K562 (cell line): Measurements from ENCODE around the gene BBOX1. TPM values are rescaled to one million over a fixed set of nuclear protein-coding genes. Genes with fewer than 3 reads are reported as not detected.

Experiments used
- ATAC-seq: fragments of 200-7000 bp; cut with Tn5 transposase; 3 replicates; pipeline ENCODE4 v1.9.1; 2020; ENCODE audit warnings: moderate library complexity
- BruUV-seq: library from RNA; stranded (reverse); fragments of 400-500 nt; replicated peaks from 2 replicates; lab custom pipeline; 2021; lab: Mats Ljungman, UMichigan
- CTCF ChIA-PET: fragments of 300-600 bp; formaldehyde crosslinking; extraction: SDS; loops from one replicate; lab custom pipeline; 2021; ENCODE audit warnings: low intra/inter-chr PET ratio; lab: Yijun Ruan, JAX
- POLR2A ChIA-PET: fragments of 300-600, 350-650 bp; sonication (Branson Sonifier 250); formaldehyde crosslinking; extraction: SDS; loops from one replicate; lab custom pipeline; 2021; ENCODE audit warnings: antibody characterized with exemption, inconsistent platforms; lab: Yijun Ruan, JAX
- DNase-seq, 4 experiments: peaks; one replicate each; pipeline versions ENCODE4 v3.0.0 to v3.0.0-alpha.2; 2011 to 2018; ENCODE audit warnings: low spot score in 3 of 4, mixed read lengths in 3 of 4; ENCODE audit errors: extremely low read depth in 1 of 4
- FAIRE-seq: peaks from 2 replicates; lab custom pipeline; 2011; peaks lifted over from hg19 to GRCh38; lab: Jason Lieb, UNC
- H2AFZ ChIP-seq: 2 replicates; pipeline ENCODE4 v1.6.0; 2011; ENCODE audit warnings: low read depth, low read length, control low read depth, inconsistent platforms
- H3K27ac ChIP-seq: fragments of 200-600 bp; 3 replicates; pipeline ENCODE4 v1.8.0; 2011; ENCODE audit warnings: low read depth, mild to moderate bottlenecking, control low read depth, inconsistent platforms, low read length, moderate library complexity, mixed read lengths; ENCODE audit errors: extremely low read depth
- H3K27me3 ChIP-seq, 2 experiments: fragments of 300-600 bp in 1 of 2; 2 replicates in 1 of 2; 3 replicates in 1 of 2; pipeline versions ENCODE4 v1.6.0 to v1.8.0; 2011; ENCODE audit warnings: inconsistent platforms in 2 of 2, low read length in 2 of 2, mild to moderate bottlenecking in 1 of 2, mixed read lengths in 1 of 2, moderate library complexity in 1 of 2; ENCODE audit not compliant: control insufficient read depth in 2 of 2, insufficient read depth in 2 of 2
- H3K36me3 ChIP-seq: fragments of 300-600 bp; 3 replicates; pipeline ENCODE4 v1.8.0; 2011; ENCODE audit warnings: mild to moderate bottlenecking, low read length, inconsistent platforms; ENCODE audit not compliant: control insufficient read depth, insufficient read depth
- H3K4me1 ChIP-seq, 2 experiments: fragments of 200-600 bp in 1 of 2; replicated peaks in 1 of 2; 2 replicates in 1 of 2; 3 replicates in 1 of 2; pipeline versions ENCODE4 v1.5.1 to v1.8.0; 2011; ENCODE audit warnings: inconsistent platforms in 2 of 2, low read length in 2 of 2, mild to moderate bottlenecking in 1 of 2, mixed read lengths in 1 of 2, moderate library complexity in 1 of 2; ENCODE audit not compliant: control insufficient read depth in 2 of 2, insufficient read depth in 2 of 2
- H3K4me2 ChIP-seq: 2 replicates; pipeline ENCODE4 v1.6.1; 2011; ENCODE audit warnings: low read length, control low read depth, inconsistent platforms, mixed read lengths; ENCODE audit not compliant: insufficient read depth
- H3K4me3 ChIP-seq: fragments of 200-600 bp; sonication (generic), shearing (Covaris generic); 2 replicates; pipeline ENCODE4 v1.5.1; 2016; ENCODE audit warnings: control low read depth, inconsistent platforms
- H3K79me2 ChIP-seq: fragments of 200-600 bp; 3 replicates; pipeline ENCODE4 v1.8.0; 2011; ENCODE audit warnings: low read length, inconsistent platforms; ENCODE audit not compliant: control insufficient read depth, insufficient read depth
- H3K9ac ChIP-seq, 2 experiments: 2 replicates each; pipeline versions ENCODE4 v1.6.0 to v1.6.1; 2011; ENCODE audit warnings: low read depth in 2 of 2, low read length in 2 of 2, control low read depth in 1 of 2, inconsistent platforms in 1 of 2, mild to moderate bottlenecking in 1 of 2, mixed read lengths in 1 of 2; ENCODE audit not compliant: insufficient read depth in 1 of 2
- H3K9me1 ChIP-seq: one replicate; pipeline ENCODE4 v1.6.0; 2011; ENCODE audit warnings: inconsistent platforms, mild to moderate bottlenecking, low read length, moderate library complexity; ENCODE audit not compliant: control insufficient read depth, insufficient read depth
- H3K9me3 ChIP-seq: replicated peaks from 2 replicates; pipeline ENCODE4 v1.5.1; 2011; ENCODE audit warnings: low read depth, low read length, inconsistent platforms; ENCODE audit not compliant: control insufficient read depth, insufficient read depth
- H4K20me1 ChIP-seq: replicated peaks from 2 replicates; pipeline ENCODE4 v1.6.1; 2011; ENCODE audit warnings: low read length, inconsistent platforms, mixed read lengths; ENCODE audit not compliant: control insufficient read depth, insufficient read depth
- BMI1 ChIP-seq: fragments of 150-350 bp; IDR thresholded peaks from 2 replicates; pipeline ENCODE4 v1.6.1; 2014; ENCODE audit warnings: low read length
- CBX5 ChIP-seq: IDR thresholded peaks from 2 replicates; pipeline ENCODE4 v1.6.1; 2014; ENCODE audit warnings: low read depth, borderline replicate concordance
- CCAR2 ChIP-seq: fragments of 200-400 bp; formaldehyde crosslinking; IDR thresholded peaks from 2 replicates; pipeline ENCODE4 v1.6.1; 2017; ENCODE audit warnings: mild to moderate bottlenecking, low read depth, low read length
- CHD4 ChIP-seq: fragments of 200-600 bp; sonication (generic); IDR thresholded peaks from 3 replicates; pipeline ENCODE4 v1.6.1; 2012; ENCODE audit warnings: low read depth, mild to moderate bottlenecking, mixed read lengths, low read length, inconsistent platforms; ENCODE audit not compliant: insufficient read depth, insufficient replicate concordance, poor library complexity, severe bottlenecking
- HNRNPL ChIP-seq: fragments of 200-400 bp; formaldehyde crosslinking; IDR thresholded peaks from 2 replicates; pipeline ENCODE4 v1.6.1; 2017; ENCODE audit warnings: low read depth, mild to moderate bottlenecking, low read length
- MEF2A ChIP-seq: IDR thresholded peaks from 2 replicates; pipeline ENCODE4 v1.6.1; 2011; ENCODE audit warnings: low read depth, mild to moderate bottlenecking, low read length, moderate library complexity; ENCODE audit not compliant: control insufficient read depth
- NCOA4 ChIP-seq: fragments of 450-650 bp; IDR thresholded peaks from 2 replicates; pipeline ENCODE4 v1.6.1; 2018; ENCODE audit warnings: mild to moderate bottlenecking; ENCODE audit not compliant: partially characterized antibody
- NELFE ChIP-seq: IDR thresholded peaks from 2 replicates; pipeline ENCODE4 v1.6.1; 2011; ENCODE audit warnings: mild to moderate bottlenecking; ENCODE audit not compliant: insufficient read depth, insufficient read length
- NR3C1 ChIP-seq: sonication (generic); formaldehyde crosslinking; IDR thresholded peaks from 2 replicates; pipeline ENCODE4 v1.8.1; 2022; ENCODE audit warnings: missing genetic modification reagents
- PYGO2 ChIP-seq: fragments of 450-650 bp; IDR thresholded peaks from 2 replicates; pipeline ENCODE4 v1.6.1; 2016; ENCODE audit warnings: mild to moderate bottlenecking, missing genetic modification characterization, moderate library complexity, missing compliant biosample characterization
- RFX5 ChIP-seq: IDR thresholded peaks from 2 replicates; pipeline ENCODE4 v1.6.1; 2011; ENCODE audit warnings: low read depth, mild to moderate bottlenecking, improper control_type of control experiment, low read length
- SMARCB1 ChIP-seq: IDR thresholded peaks from 2 replicates; pipeline ENCODE4 v1.6.1; 2011; ENCODE audit warnings: improper control_type of control experiment, low read depth; ENCODE audit not compliant: insufficient read length
- SMC3 ChIP-seq: conservative IDR thresholded peaks from 2 replicates; pipeline ENCODE4 v1.6.1; 2011; ENCODE audit warnings: low read depth, low read length, improper control_type of control experiment; ENCODE audit not compliant: insufficient read depth
- TAL1 ChIP-seq: fragments of 450-650 bp; IDR thresholded peaks from 2 replicates; pipeline ENCODE4 v1.6.1; 2016; ENCODE audit warnings: mild to moderate bottlenecking
- ZKSCAN8 ChIP-seq: fragments of 200-800 bp; sonication (Bioruptor generic); IDR thresholded peaks from 2 replicates; pipeline ENCODE4 v1.6.1; 2016; ENCODE audit warnings: missing genetic modification characterization, missing compliant biosample characterization
- ZNF146 ChIP-seq: IDR thresholded peaks from one replicate; pipeline ENCODE4 v1.6.1; 2018; ENCODE audit warnings: missing compliant biosample characterization; ENCODE audit not compliant: unreplicated experiment
- ZNF785 ChIP-seq: fragments of 250-450 bp; sonication (Bioruptor Pico); IDR thresholded peaks from 2 replicates; pipeline ENCODE4 v1.4.0; 2020; ENCODE audit warnings: mild to moderate bottlenecking
- WGBS: fragments of 100-300 bp; shearing (Covaris generic); methylation state at CpG from one replicate; pipeline ENCODE4 v1.1.6; 2016; ENCODE audit warnings: low coverage, mixed read lengths; ENCODE audit not compliant: insufficient coverage; ENCODE audit errors: missing lambda C conversion rate; 5-methylcytosine and 5-hydroxymethylcytosine counted together
- in situ Hi-C: fragments of 300-500 bp; cut with MboI; formaldehyde crosslinking; loops from 4 replicates; pipeline ENCODE4 v1.15.0; 2018; ENCODE audit warnings: inconsistent platforms, mixed read lengths
- intact Hi-C: fragments of 100-400 bp; cut with micrococcal nuclease; formaldehyde crosslinking; loops from 2 replicates; pipeline ENCODE4 v1.14.2; 2022
- polyA plus RNA-seq, 8 experiments: library from polyadenylated mRNA; depleted of rRNA in 4 of 8; stranded (reverse) in 5 of 8; unstranded in 3 of 8; fragments of >200 nt; fragmentation: Nextera tagmentation in 2 of 8; fragmentation: Illumina TruSeq in 1 of 8; extraction: Ambion mirVana in 2 of 8; extraction: Trizol in 1 of 8; gene quantifications; 2 replicates each; pipeline versions ENCODE4 v1.2.1 to v1.2.3, GENCODE V29; 2011 to 2014; ENCODE audit warnings: inconsistent platforms in 1 of 8, missing spikeins in 1 of 8
- total RNA-seq, 7 experiments: library from RNA; depleted of rRNA in 6 of 7; stranded (reverse); fragments of >200 nt in 6 of 7; fragmentation: Illumina TruSeq in 2 of 7; extraction: Trizol in 2 of 7; gene quantifications; 2 replicates each; pipeline versions ENCODE4 v1.2.1 to v1.2.3, GENCODE V29; 2011 to 2021; ENCODE audit warnings: low replicate concordance in 1 of 7
- TF ChIP-seq, protein P1 (sequence below): fragments of 250-450 bp; sonication (Bioruptor Pico); IDR thresholded peaks from 2 replicates; pipeline ENCODE4 v1.8.0; 2022; ENCODE audit warnings: inconsistent platforms, mild to moderate bottlenecking, moderate library complexity, borderline replicate concordance

BBOX1 gene
- total and polyA plus RNA-seq, 9 of the 15 experiments (the other 6 are each of a cell fraction or from before 2014, with no cell fraction given): not detected

DNA sequence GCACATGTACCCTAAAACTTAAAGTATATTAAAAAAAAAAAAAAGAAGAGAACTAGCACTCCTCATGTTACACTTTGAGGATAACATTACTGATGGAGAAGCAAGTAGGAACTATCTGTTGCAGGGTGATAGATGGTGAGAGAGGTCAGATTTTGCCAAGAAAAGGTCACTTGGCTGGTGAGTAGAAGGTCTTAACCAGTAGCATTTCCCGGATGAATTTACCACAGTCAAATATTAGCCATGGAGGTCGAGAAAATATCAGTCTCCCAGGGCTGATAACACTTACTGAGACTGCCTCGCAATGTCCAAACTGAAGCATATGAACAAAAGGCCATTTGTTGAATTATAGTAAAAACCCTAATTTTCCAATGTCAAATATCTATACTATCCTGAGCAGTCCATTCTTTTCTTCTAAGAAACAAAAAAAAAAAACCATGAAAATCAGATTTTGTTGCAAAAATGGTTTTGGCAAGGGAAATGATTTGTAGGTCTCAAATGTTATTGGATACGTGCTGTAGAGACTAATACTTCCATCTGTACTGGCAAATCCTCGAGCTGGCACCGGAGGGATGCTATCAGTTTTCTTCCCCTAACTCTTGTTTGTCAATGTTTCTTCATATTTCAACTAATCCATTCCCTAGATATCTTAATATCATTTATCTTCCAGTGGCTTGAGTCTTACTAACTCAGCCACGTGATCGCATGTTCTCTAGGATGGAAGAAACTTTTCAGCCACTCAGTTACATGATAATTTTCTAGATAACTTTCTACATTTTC is 14.5 kb upstream of the BBOX1 start (continued):
- TF ChIP-seq, protein P1, sequence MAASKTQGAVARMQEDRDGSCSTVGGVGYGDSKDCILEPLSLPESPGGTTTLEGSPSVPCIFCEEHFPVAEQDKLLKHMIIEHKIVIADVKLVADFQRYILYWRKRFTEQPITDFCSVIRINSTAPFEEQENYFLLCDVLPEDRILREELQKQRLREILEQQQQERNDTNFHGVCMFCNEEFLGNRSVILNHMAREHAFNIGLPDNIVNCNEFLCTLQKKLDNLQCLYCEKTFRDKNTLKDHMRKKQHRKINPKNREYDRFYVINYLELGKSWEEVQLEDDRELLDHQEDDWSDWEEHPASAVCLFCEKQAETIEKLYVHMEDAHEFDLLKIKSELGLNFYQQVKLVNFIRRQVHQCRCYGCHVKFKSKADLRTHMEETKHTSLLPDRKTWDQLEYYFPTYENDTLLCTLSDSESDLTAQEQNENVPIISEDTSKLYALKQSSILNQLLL (CRISPR knock-in tag): no peak
- no peak for TF ChIP-seq ZNF146 (CRISPR knock-in tag)
- no peak for TF ChIP-seq ZKSCAN8 (CRISPR knock-in tag)
- no peak for TF ChIP-seq MEF2A
- TF ChIP-seq, all 486 proteins: peak for 0

DNA sequence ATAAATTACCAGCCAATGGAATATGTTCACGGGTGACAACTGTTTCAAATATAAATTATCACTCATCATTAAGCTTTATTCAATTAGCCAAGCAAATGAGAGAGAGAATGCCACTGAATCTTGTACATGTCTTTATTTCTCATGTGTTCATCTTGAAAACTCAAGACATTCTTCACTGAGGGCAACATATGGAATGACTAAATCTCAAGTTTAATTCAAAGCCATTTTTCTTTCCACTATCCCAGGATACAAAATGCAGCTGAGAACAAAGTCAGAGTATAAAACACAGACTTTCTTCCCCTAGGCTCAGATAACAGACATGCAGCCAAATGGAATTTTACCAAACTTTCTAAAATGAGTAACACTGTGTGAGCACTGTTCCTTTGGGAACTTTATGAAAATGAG is 12.1 kb upstream of the BBOX1 start:
- H3K4me1 ChIP-seq: no peaks in the 10 kb centered on the region
- CTCF ChIA-PET: no interaction called here
- BruUV-seq: no TSS peak

More for the DNA sequence above, 12.1 kb upstream of the BBOX1 start:
- in situ Hi-C loops (no loop called here), intact Hi-C loops (no loop called here)
- no peak for DNase-seq
- WGBS: 0% methylated on average over 1 of the region's 1 CpG
- no peaks in the 10 kb centered on the region for H4K20me1 ChIP-seq
- ATAC-seq: no peak
- H3K4me2 ChIP-seq: no peak overlapping the region
- POLR2A ChIA-PET: no interaction called here
- no peaks in the 10 kb centered on the region for H3K36me3 ChIP-seq
- H2AFZ ChIP-seq: no peak overlapping the region
- no peak for TF ChIP-seq SMC3
- TF ChIP-seq HNRNPL: no peak
- TF ChIP-seq ZNF785 (CRISPR knock-in tag): no peak
- no peak for TF ChIP-seq PYGO2 (tag)
- TF ChIP-seq RFX5: no peak
- TF ChIP-seq SMARCB1: no peak
- TF ChIP-seq CCAR2: no peak
- no peak for TF ChIP-seq NR3C1 (CRISPR knock-in tag)
- no peak for TF ChIP-seq NELFE
- TF ChIP-seq TAL1: no peak
- no peak for TF ChIP-seq CHD4
- TF ChIP-seq NCOA4: no peak
- no peak for TF ChIP-seq BMI1
- TF ChIP-seq CBX5: no peak
- no peaks in the 10 kb centered on the region for H3K79me2 ChIP-seq
- H3K9me1 ChIP-seq: no peaks in the 10 kb centered on the region
- no peak overlapping the region for H3K27ac ChIP-seq
- FAIRE-seq: no peak
- H3K9me3 ChIP-seq: no peaks in the 10 kb centered on the region
- no peaks in the 10 kb centered on the region for H3K27me3 ChIP-seq
- H3K9ac ChIP-seq: no peak overlapping the region
- H3K4me3 ChIP-seq: no peak overlapping the region
